ENCODE measurements around the gene PDCD4. TPM values are rescaled to one million over a fixed set of nuclear protein-coding genes. Genes with fewer than 3 reads are reported as not detected.
A peak's percentile ranks its signal among the peaks of the same experiment; 100 is the strongest.

PDCD4 gene
- polyA plus RNA-seq, 1 of the 3 experiments (the other 2 are of a cell fraction): 23.3 TPM

DNA sequence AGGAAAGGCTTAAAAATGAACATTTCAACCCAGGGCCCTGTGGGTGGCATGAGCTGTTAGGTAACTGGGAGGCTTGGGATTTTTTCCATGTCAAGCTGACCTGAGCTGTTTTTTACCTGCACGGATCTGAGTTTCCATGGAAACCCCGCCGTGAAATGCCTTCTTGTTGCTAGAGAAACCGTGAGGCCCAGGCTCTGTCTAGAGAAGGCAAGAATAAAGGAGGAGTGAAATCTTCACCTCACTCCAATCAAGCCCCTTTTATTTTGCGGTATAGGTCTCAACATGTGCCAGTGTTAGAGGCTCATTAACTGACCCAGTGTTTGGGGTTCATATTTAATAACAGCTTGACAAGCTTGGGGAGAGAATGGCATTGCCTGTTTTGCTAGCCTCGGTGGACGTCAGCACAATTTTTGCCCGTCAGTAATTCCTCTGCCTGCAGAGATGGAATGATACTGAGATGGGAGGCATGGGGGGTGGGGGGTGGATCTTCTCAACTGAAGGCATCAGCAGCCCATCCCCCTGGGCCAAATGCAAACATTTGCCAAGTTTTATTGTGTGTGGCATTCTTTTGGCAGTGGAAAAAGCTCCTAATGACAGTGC is 48.9 kb upstream of the PDCD4 start:
- no peak overlapping the region for H3K4me3 ChIP-seq (ENCODE audit: low read depth in 2 of 2, low read length in 1 of 2)
- H3K4me1 ChIP-seq (ENCODE audit: control insufficient read depth in 1 of 2, insufficient read depth in 2 of 2, low read depth in 1 of 2, low read length in 1 of 2): peaks cover 0 to 54% of the 10 kb centered on the region in 2 experiments; a peak in 2 of 4 replicates
- H3K9ac ChIP-seq: no peak overlapping the region
- peak overlapping the region in 1 of 2 experiments; percentile 98; a peak in 2 of 4 replicates for H3K27ac ChIP-seq (ENCODE audit: low read depth in 2 of 2, low read length in 1 of 2)
- H4K20me1 ChIP-seq (ENCODE audit: insufficient read depth): no peaks in the 10 kb centered on the region
- peak; percentile 41 for DNase-seq
- H3K9me2 ChIP-seq: no peaks in the 10 kb centered on the region
- ChIA-PET CTCF (interaction anchor here (1.5 to 2.3 kb wide), 2 partner anchors 14 to 19 kb away, joined by 5 to 6 read pairs; no protein-coding TSS in a partner anchor), POLR2A (no interaction called here)
- H3K27me3 ChIP-seq (ENCODE audit: insufficient read depth): no peaks in the 10 kb centered on the region
- no peak overlapping the region for H2AFZ ChIP-seq (ENCODE audit: low read depth)
- H3K9me3 ChIP-seq: no peaks in the 10 kb centered on the region
- no peaks in the 10 kb centered on the region for H3K36me3 ChIP-seq (replicated peaks in 1 of 2; ENCODE audit: control insufficient read depth in 1 of 2, insufficient read depth in 2 of 2, low read length in 1 of 2)
- H3K4me2 ChIP-seq: no peak overlapping the region
- no peaks in the 10 kb centered on the region for H3K79me2 ChIP-seq (ENCODE audit: insufficient read depth)
- 71% methylated on average over 8 of the region's 8 CpGs for WGBS (ENCODE audit: low lambda C conversion rate)
- H3F3A ChIP-seq (replicated peaks; ENCODE audit: insufficient read depth): peaks cover 3% of the 10 kb centered on the region
- TF ChIP-seq POLR2AphosphoS5 (IDR thresholded peaks at IDR 0.05; ENCODE audit: low read depth, low read length): no peak
- no peak for TF ChIP-seq RXRA (IDR thresholded peaks at IDR 0.05; ENCODE audit: borderline replicate concordance, low read depth)
- TF ChIP-seq EP300 (IDR thresholded peaks at IDR 0.05; ENCODE audit: borderline replicate concordance in 1 of 2, low read depth in 1 of 2, low read length in 1 of 2): peak in 1 of 2 experiments; percentile 20; a peak in 1 of 4 replicates
- no peak for TF ChIP-seq RFX5 (IDR thresholded peaks at IDR 0.05; ENCODE audit: low read length)
- TF ChIP-seq FOXJ3 (CRISPR knock-in tag; IDR thresholded peaks at IDR 0.05): no peak
- TF ChIP-seq, protein P1, sequence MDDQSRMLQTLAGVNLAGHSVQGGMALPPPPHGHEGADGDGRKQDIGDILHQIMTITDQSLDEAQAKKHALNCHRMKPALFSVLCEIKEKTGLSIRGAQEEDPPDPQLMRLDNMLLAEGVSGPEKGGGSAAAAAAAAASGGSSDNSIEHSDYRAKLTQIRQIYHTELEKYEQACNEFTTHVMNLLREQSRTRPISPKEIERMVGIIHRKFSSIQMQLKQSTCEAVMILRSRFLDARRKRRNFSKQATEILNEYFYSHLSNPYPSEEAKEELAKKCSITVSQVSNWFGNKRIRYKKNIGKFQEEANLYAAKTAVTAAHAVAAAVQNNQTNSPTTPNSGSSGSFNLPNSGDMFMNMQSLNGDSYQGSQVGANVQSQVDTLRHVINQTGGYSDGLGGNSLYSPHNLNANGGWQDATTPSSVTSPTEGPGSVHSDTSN (IDR thresholded peaks at IDR 0.05): no peak
- TF ChIP-seq, protein P2, sequence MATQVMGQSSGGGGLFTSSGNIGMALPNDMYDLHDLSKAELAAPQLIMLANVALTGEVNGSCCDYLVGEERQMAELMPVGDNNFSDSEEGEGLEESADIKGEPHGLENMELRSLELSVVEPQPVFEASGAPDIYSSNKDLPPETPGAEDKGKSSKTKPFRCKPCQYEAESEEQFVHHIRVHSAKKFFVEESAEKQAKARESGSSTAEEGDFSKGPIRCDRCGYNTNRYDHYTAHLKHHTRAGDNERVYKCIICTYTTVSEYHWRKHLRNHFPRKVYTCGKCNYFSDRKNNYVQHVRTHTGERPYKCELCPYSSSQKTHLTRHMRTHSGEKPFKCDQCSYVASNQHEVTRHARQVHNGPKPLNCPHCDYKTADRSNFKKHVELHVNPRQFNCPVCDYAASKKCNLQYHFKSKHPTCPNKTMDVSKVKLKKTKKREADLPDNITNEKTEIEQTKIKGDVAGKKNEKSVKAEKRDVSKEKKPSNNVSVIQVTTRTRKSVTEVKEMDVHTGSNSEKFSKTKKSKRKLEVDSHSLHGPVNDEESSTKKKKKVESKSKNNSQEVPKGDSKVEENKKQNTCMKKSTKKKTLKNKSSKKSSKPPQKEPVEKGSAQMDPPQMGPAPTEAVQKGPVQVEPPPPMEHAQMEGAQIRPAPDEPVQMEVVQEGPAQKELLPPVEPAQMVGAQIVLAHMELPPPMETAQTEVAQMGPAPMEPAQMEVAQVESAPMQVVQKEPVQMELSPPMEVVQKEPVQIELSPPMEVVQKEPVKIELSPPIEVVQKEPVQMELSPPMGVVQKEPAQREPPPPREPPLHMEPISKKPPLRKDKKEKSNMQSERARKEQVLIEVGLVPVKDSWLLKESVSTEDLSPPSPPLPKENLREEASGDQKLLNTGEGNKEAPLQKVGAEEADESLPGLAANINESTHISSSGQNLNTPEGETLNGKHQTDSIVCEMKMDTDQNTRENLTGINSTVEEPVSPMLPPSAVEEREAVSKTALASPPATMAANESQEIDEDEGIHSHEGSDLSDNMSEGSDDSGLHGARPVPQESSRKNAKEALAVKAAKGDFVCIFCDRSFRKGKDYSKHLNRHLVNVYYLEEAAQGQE (IDR thresholded peaks at IDR 0.05; ENCODE audit: low read depth, low read length): no peak
- TF ChIP-seq, protein P3, sequence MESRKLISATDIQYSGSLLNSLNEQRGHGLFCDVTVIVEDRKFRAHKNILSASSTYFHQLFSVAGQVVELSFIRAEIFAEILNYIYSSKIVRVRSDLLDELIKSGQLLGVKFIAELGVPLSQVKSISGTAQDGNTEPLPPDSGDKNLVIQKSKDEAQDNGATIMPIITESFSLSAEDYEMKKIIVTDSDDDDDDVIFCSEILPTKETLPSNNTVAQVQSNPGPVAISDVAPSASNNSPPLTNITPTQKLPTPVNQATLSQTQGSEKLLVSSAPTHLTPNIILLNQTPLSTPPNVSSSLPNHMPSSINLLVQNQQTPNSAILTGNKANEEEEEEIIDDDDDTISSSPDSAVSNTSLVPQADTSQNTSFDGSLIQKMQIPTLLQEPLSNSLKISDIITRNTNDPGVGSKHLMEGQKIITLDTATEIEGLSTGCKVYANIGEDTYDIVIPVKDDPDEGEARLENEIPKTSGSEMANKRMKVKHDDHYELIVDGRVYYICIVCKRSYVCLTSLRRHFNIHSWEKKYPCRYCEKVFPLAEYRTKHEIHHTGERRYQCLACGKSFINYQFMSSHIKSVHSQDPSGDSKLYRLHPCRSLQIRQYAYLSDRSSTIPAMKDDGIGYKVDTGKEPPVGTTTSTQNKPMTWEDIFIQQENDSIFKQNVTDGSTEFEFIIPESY (IDR thresholded peaks at IDR 0.05; ENCODE audit: borderline replicate concordance, low read depth): no peak
- TF ChIP-seq ELF1 (IDR thresholded peaks at IDR 0.05): no peak
- TF ChIP-seq, protein P4, sequence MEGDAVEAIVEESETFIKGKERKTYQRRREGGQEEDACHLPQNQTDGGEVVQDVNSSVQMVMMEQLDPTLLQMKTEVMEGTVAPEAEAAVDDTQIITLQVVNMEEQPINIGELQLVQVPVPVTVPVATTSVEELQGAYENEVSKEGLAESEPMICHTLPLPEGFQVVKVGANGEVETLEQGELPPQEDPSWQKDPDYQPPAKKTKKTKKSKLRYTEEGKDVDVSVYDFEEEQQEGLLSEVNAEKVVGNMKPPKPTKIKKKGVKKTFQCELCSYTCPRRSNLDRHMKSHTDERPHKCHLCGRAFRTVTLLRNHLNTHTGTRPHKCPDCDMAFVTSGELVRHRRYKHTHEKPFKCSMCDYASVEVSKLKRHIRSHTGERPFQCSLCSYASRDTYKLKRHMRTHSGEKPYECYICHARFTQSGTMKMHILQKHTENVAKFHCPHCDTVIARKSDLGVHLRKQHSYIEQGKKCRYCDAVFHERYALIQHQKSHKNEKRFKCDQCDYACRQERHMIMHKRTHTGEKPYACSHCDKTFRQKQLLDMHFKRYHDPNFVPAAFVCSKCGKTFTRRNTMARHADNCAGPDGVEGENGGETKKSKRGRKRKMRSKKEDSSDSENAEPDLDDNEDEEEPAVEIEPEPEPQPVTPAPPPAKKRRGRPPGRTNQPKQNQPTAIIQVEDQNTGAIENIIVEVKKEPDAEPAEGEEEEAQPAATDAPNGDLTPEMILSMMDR (IDR thresholded peaks at IDR 0.05): no peak
- peak; percentile 58 for TF ChIP-seq GATA2 (CRISPR knock-in tag; IDR thresholded peaks at IDR 0.05)
- no peak for TF ChIP-seq JUND (IDR thresholded peaks at IDR 0.05)
- no peak for TF ChIP-seq NFIC (IDR thresholded peaks at IDR 0.05; ENCODE audit: borderline replicate concordance)
- TF ChIP-seq, protein P5, sequence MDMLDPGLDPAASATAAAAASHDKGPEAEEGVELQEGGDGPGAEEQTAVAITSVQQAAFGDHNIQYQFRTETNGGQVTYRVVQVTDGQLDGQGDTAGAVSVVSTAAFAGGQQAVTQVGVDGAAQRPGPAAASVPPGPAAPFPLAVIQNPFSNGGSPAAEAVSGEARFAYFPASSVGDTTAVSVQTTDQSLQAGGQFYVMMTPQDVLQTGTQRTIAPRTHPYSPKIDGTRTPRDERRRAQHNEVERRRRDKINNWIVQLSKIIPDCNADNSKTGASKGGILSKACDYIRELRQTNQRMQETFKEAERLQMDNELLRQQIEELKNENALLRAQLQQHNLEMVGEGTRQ (IDR thresholded peaks at IDR 0.05; ENCODE audit: borderline replicate concordance, low read depth, low read length): no peak
- no peak for TF ChIP-seq FOXM1 (IDR thresholded peaks at IDR 0.05; ENCODE audit: low read depth)
- peak; percentile 22 for TF ChIP-seq CHD2 (IDR thresholded peaks at IDR 0.05; ENCODE audit: low read length, partially characterized antibody)
- TF ChIP-seq TEAD4 (IDR thresholded peaks at IDR 0.05; ENCODE audit: borderline replicate concordance, insufficient read depth): no peak
- no peak for TF ChIP-seq EZH2phosphoT487 (IDR thresholded peaks at IDR 0.05; ENCODE audit: borderline replicate concordance, low read depth)
- no peak for TF ChIP-seq TCF12 (IDR thresholded peaks at IDR 0.05)
- TF ChIP-seq RCOR1 (IDR thresholded peaks at IDR 0.05; ENCODE audit: low read length): peak; percentile 17; the same call in 1 of the 2 replicates
- TF ChIP-seq SIN3A (IDR thresholded peaks at IDR 0.05; ENCODE audit: borderline replicate concordance, low read depth, low read length): no peak
- no peak for TF ChIP-seq RAD21 (IDR thresholded peaks at IDR 0.05; ENCODE audit: low read length)
- no peak for TF ChIP-seq MXI1 (IDR thresholded peaks at IDR 0.05; ENCODE audit: low read depth, low read length)
- no peak for TF ChIP-seq NRF1 (IDR thresholded peaks at IDR 0.05; ENCODE audit: low read depth, low read length)
- TF ChIP-seq GABPA (IDR thresholded peaks at IDR 0.05; ENCODE audit: low read depth): no peak

All from SK-N-SH (cell line).